ENCODE data around the gene PTPRA. TPM values are rescaled to one million over a fixed set of nuclear protein-coding genes. Genes with fewer than 3 reads are reported as not detected.

The PTPRA gene
- total and polyA plus RNA-seq, 4 donors: 8.7 to 24.3 (median 15.7) TPM

DNA sequence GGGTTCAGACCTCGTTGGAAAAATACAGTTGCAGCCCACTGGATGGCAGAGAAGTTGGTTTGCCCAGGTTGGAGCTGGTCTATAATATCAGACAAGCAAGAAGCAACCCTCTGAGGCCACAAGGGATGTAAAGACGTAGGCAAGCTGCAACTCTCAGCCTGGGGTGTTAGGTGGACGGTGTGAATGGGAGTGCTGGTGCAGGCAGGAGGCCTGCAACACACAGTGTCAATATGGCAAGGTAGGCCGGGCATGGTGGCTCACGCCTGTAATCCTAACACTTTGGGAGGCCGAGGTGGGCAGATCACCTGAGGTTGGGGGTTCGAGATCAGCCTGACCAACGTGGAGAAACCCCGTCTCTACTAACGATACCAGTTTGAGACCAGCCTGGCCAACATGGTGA is 22.2 kb upstream of the PTPRA start:
- Histone ChIP-seq H3K9ac (ENCODE audit: low read depth in 1 of 2, low read length in 2 of 2) (no peak overlapping the region), H3K9me3 (ENCODE audit: control insufficient read depth in 4 of 4, low read length in 3 of 4) (no peaks in the 10 kb centered on the region), H3K4me3 (ENCODE audit: low read depth in 1 of 3, low read length in 3 of 3) (no peak overlapping the region), H3K4me1 (ENCODE audit: control insufficient read depth in 4 of 4, insufficient read depth in 4 of 4, low read length in 3 of 4) (no peaks in the 10 kb centered on the region), H3K36me3 (ENCODE audit: control insufficient read depth in 4 of 4, insufficient read depth in 3 of 4, low read depth in 1 of 4, low read length in 3 of 4) (no peaks in the 10 kb centered on the region), H3K27ac (ENCODE audit: low read depth in 1 of 2, low read length in 2 of 2) (no peak overlapping the region), H3K27me3 (ENCODE audit: control insufficient read depth in 4 of 4, insufficient read depth in 4 of 4, low read length in 3 of 4) (no peaks in the 10 kb centered on the region)
- no peak for TF ChIP-seq RAD21 (IDR thresholded peaks at IDR 0.05)
- no peak for TF ChIP-seq EGR1 (IDR thresholded peaks at IDR 0.05; ENCODE audit: low read depth in 2 of 2)
- TF ChIP-seq YY1 (IDR thresholded peaks at IDR 0.05): no peak
- no peak for TF ChIP-seq RXRA (IDR thresholded peaks at IDR 0.05)
- TF ChIP-seq, protein P1, sequence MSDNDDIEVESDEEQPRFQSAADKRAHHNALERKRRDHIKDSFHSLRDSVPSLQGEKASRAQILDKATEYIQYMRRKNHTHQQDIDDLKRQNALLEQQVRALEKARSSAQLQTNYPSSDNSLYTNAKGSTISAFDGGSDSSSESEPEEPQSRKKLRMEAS (IDR thresholded peaks at IDR 0.05): no peak
- TF ChIP-seq, protein P2, sequence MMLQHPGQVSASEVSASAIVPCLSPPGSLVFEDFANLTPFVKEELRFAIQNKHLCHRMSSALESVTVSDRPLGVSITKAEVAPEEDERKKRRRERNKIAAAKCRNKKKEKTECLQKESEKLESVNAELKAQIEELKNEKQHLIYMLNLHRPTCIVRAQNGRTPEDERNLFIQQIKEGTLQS (IDR thresholded peaks at IDR 0.05): no peak
- TF ChIP-seq FOXA1 (IDR thresholded peaks at IDR 0.05): no peak
- no peak for TF ChIP-seq SP1 (IDR thresholded peaks at IDR 0.05)
- TF ChIP-seq NR2F2 (IDR thresholded peaks at IDR 0.05): no peak
- 94% methylated on average over 10 of the region's 10 CpGs for WGBS
- no peak for DNase-seq (ENCODE audit: low spot score)

DNA sequence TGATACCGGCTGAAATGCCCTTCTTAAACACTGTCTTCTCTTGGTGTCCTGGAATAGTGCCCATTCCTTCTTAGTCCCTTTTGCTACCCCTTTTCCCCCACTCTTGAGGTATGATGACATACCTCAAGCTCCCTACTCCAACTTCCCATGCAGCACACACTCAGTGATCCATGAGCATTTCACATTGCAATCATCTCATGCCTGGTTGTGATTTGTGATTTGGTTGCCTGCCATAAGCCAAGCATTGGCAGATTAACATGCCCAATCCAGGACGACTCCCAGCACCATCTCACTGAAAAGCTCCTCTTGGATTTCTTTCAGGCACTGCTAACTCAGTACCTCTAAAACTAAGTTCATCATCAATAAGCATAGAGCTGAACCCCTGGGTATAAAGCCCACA is 14.7 kb upstream of the PTPRA start:
- no peak overlapping the region for H3K27ac ChIP-seq (ENCODE audit: low read depth in 1 of 2, low read length in 2 of 2)
- DNase-seq (ENCODE audit: low spot score): no peak
- TF ChIP-seq FOXA2 (IDR thresholded peaks at IDR 0.05) (no peak), HNF4G (IDR thresholded peaks at IDR 0.05) (no peak), RXRA (IDR thresholded peaks at IDR 0.05) (no peak), YY1 (IDR thresholded peaks at IDR 0.05) (no peak), NR2F2 (IDR thresholded peaks at IDR 0.05) (no peak), RAD21 (IDR thresholded peaks at IDR 0.05) (no peak), HNF4A (conservative IDR thresholded peaks at IDR 0.05) (no peak), GABPA (IDR thresholded peaks at IDR 0.05 in 1 of 2, conservative IDR thresholded peaks at IDR 0.05 in 1 of 2) (no peak), TAF1 (conservative IDR thresholded peaks at IDR 0.05) (no peak), EGR1 (IDR thresholded peaks at IDR 0.05; ENCODE audit: low read depth in 2 of 2) (no peak), JUND (IDR thresholded peaks at IDR 0.05) (no peak), FOXA1 (IDR thresholded peaks at IDR 0.05) (no peak), SP1 (IDR thresholded peaks at IDR 0.05) (no peak)
- TF ChIP-seq, protein P1 (IDR thresholded peaks at IDR 0.05): no peak
- TF ChIP-seq, protein P3, sequence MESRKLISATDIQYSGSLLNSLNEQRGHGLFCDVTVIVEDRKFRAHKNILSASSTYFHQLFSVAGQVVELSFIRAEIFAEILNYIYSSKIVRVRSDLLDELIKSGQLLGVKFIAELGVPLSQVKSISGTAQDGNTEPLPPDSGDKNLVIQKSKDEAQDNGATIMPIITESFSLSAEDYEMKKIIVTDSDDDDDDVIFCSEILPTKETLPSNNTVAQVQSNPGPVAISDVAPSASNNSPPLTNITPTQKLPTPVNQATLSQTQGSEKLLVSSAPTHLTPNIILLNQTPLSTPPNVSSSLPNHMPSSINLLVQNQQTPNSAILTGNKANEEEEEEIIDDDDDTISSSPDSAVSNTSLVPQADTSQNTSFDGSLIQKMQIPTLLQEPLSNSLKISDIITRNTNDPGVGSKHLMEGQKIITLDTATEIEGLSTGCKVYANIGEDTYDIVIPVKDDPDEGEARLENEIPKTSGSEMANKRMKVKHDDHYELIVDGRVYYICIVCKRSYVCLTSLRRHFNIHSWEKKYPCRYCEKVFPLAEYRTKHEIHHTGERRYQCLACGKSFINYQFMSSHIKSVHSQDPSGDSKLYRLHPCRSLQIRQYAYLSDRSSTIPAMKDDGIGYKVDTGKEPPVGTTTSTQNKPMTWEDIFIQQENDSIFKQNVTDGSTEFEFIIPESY (IDR thresholded peaks at IDR 0.05): no peak
- TF ChIP-seq, protein P4, sequence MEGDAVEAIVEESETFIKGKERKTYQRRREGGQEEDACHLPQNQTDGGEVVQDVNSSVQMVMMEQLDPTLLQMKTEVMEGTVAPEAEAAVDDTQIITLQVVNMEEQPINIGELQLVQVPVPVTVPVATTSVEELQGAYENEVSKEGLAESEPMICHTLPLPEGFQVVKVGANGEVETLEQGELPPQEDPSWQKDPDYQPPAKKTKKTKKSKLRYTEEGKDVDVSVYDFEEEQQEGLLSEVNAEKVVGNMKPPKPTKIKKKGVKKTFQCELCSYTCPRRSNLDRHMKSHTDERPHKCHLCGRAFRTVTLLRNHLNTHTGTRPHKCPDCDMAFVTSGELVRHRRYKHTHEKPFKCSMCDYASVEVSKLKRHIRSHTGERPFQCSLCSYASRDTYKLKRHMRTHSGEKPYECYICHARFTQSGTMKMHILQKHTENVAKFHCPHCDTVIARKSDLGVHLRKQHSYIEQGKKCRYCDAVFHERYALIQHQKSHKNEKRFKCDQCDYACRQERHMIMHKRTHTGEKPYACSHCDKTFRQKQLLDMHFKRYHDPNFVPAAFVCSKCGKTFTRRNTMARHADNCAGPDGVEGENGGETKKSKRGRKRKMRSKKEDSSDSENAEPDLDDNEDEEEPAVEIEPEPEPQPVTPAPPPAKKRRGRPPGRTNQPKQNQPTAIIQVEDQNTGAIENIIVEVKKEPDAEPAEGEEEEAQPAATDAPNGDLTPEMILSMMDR (IDR thresholded peaks at IDR 0.05; ENCODE audit: low read depth, low read length, missing input control): no peak
- TF ChIP-seq, protein P2 (IDR thresholded peaks at IDR 0.05): no peak
- TF ChIP-seq, protein P5, sequence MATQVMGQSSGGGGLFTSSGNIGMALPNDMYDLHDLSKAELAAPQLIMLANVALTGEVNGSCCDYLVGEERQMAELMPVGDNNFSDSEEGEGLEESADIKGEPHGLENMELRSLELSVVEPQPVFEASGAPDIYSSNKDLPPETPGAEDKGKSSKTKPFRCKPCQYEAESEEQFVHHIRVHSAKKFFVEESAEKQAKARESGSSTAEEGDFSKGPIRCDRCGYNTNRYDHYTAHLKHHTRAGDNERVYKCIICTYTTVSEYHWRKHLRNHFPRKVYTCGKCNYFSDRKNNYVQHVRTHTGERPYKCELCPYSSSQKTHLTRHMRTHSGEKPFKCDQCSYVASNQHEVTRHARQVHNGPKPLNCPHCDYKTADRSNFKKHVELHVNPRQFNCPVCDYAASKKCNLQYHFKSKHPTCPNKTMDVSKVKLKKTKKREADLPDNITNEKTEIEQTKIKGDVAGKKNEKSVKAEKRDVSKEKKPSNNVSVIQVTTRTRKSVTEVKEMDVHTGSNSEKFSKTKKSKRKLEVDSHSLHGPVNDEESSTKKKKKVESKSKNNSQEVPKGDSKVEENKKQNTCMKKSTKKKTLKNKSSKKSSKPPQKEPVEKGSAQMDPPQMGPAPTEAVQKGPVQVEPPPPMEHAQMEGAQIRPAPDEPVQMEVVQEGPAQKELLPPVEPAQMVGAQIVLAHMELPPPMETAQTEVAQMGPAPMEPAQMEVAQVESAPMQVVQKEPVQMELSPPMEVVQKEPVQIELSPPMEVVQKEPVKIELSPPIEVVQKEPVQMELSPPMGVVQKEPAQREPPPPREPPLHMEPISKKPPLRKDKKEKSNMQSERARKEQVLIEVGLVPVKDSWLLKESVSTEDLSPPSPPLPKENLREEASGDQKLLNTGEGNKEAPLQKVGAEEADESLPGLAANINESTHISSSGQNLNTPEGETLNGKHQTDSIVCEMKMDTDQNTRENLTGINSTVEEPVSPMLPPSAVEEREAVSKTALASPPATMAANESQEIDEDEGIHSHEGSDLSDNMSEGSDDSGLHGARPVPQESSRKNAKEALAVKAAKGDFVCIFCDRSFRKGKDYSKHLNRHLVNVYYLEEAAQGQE (IDR thresholded peaks at IDR 0.05): no peak
- 96% methylated on average over 2 of the region's 2 CpGs for WGBS
- H3K4me1 ChIP-seq (ENCODE audit: control insufficient read depth in 4 of 4, insufficient read depth in 4 of 4, low read length in 3 of 4): no peaks in the 10 kb centered on the region
- peaks cover 3 to 19% (median 3%) of the 10 kb centered on the region in 4 donors for H3K36me3 ChIP-seq (ENCODE audit: control insufficient read depth in 4 of 4, insufficient read depth in 3 of 4, low read depth in 1 of 4, low read length in 3 of 4)
- no peak overlapping the region for H3K9ac ChIP-seq (ENCODE audit: low read depth in 1 of 2, low read length in 2 of 2)
- no peaks in the 10 kb centered on the region for H3K27me3 ChIP-seq (ENCODE audit: control insufficient read depth in 4 of 4, insufficient read depth in 4 of 4, low read length in 3 of 4)
- no peaks in the 10 kb centered on the region for H3K9me3 ChIP-seq (ENCODE audit: control insufficient read depth in 4 of 4, low read length in 3 of 4)
- no peak overlapping the region for H3K4me3 ChIP-seq (ENCODE audit: low read depth in 1 of 3, low read length in 3 of 3)
